Keratinocyte (primary cell): ENCODE data around the gene PACSIN2. TPM values are rescaled to one million over a fixed set of nuclear protein-coding genes. Genes with fewer than 3 reads are reported as not detected.

Source experiments
- DNase-seq: peaks from one replicate; pipeline ENCODE4 v3.0.0-alpha.2; 2011; ENCODE audit warnings: low read depth, missing footprints, low spot score
- FAIRE-seq: peaks from 2 replicates; lab custom pipeline; 2011; peaks lifted over from hg19 to GRCh38; lab: Jason Lieb, UNC
- H2AFZ ChIP-seq: 2 replicates; pipeline ENCODE4 v1.6.0; 2012; ENCODE audit warnings: low read length, control low read depth, inconsistent platforms; ENCODE audit not compliant: control insufficient read depth
- H3K27ac ChIP-seq: 2 replicates; pipeline ENCODE4 v1.5.1; 2011; ENCODE audit warnings: low read length; ENCODE audit not compliant: control insufficient read depth, insufficient read depth
- H3K27me3 ChIP-seq: 3 replicates; pipeline ENCODE4 v1.6.0; 2011; ENCODE audit warnings: low read length; ENCODE audit not compliant: control insufficient read depth, insufficient read depth; ENCODE audit errors: extremely low read depth
- H3K36me3 ChIP-seq, 2 experiments: 2 replicates in 1 of 2; 3 replicates in 1 of 2; pipeline ENCODE4 v1.5.1; 2011; ENCODE audit warnings: low read length in 2 of 2, mild to moderate bottlenecking in 1 of 2; ENCODE audit not compliant: control insufficient read depth in 2 of 2, insufficient read depth in 2 of 2; ENCODE audit errors: extremely low read depth in 1 of 2
- H3K4me1 ChIP-seq: 3 replicates; pipeline ENCODE4 v1.5.1; 2011; ENCODE audit warnings: low read length; ENCODE audit not compliant: control insufficient read depth, insufficient read depth; ENCODE audit errors: extremely low read depth
- H3K4me2 ChIP-seq: 3 replicates; pipeline ENCODE4 v1.6.0; 2011; ENCODE audit warnings: low read depth, low read length; ENCODE audit not compliant: control insufficient read depth, insufficient read depth; ENCODE audit errors: extremely low read depth
- H3K4me3 ChIP-seq, 3 experiments: fragments of 200-600 bp in 1 of 3; sonication (generic) in 1 of 3; 2 replicates in 2 of 3; 3 replicates in 1 of 3; pipeline ENCODE4 v1.5.1; 2011 to 2016; ENCODE audit warnings: low read length in 3 of 3, mild to moderate bottlenecking in 3 of 3, control low read depth in 2 of 3, inconsistent platforms in 1 of 3, low read depth in 1 of 3, mixed read lengths in 1 of 3, mixed run types in 1 of 3, moderate library complexity in 1 of 3; ENCODE audit not compliant: control insufficient read depth in 2 of 3, insufficient read depth in 2 of 3; ENCODE audit errors: extremely low read depth in 1 of 3
- H3K79me2 ChIP-seq: 2 replicates; pipeline ENCODE4 v1.6.0; 2012; ENCODE audit warnings: low read length; ENCODE audit not compliant: control insufficient read depth, insufficient read depth
- H3K9ac ChIP-seq: 3 replicates; pipeline ENCODE4 v1.6.0; 2011; ENCODE audit warnings: low read length; ENCODE audit not compliant: control insufficient read depth, insufficient read depth; ENCODE audit errors: extremely low read depth
- H3K9me1 ChIP-seq: 3 replicates; pipeline ENCODE4 v1.6.0; 2011; ENCODE audit warnings: low read length; ENCODE audit not compliant: control insufficient read depth, insufficient read depth; ENCODE audit errors: extremely low read depth
- H3K9me3 ChIP-seq: 2 replicates; pipeline ENCODE4 v1.5.1; 2012; ENCODE audit warnings: low read depth, low read length; ENCODE audit not compliant: control insufficient read depth
- H4K20me1 ChIP-seq: 3 replicates; pipeline ENCODE4 v1.6.0; 2011; ENCODE audit warnings: low read length; ENCODE audit not compliant: control insufficient read depth, insufficient read depth; ENCODE audit errors: extremely low read depth
- EZH2 ChIP-seq: IDR thresholded peaks from one replicate; pipeline ENCODE4 v1.6.1; 2012; ENCODE audit warnings: inconsistent platforms, mild to moderate bottlenecking, low read length, moderate library complexity
- dilution Hi-C: fragments of 300-500 bp; cut with MboI; formaldehyde crosslinking; loops from one replicate; pipeline ENCODE4 v1.7.0; 2020; ENCODE audit warnings: low sequenced_read_pairs; ENCODE audit not compliant: extremely low pct_ligation_motif_present
- polyA plus RNA-seq, 5 experiments: library from polyadenylated mRNA; depleted of rRNA in 3 of 5; stranded (reverse) in 3 of 5; stranded (forward) in 1 of 5; unstranded in 1 of 5; fragments of >200 nt; gene quantifications; 1 replicate in 1 of 5; 2 replicates in 3 of 5; 3 replicates in 1 of 5; pipeline versions ENCODE4 v1.2.1 to v1.2.3, GENCODE V29; 2011 to 2012; ENCODE audit warnings: missing spikeins in 2 of 5, low read depth in 1 of 5, low replicate concordance in 1 of 5
- TF ChIP-seq, protein P1 (sequence below), 3 experiments: IDR thresholded peaks in 1 of 3; conservative IDR thresholded peaks in 1 of 3; optimal IDR thresholded peaks in 1 of 3; 2 replicates in 2 of 3; 3 replicates in 1 of 3; pipeline versions ENCODE3 to v1.5.1; 2011; ENCODE audit warnings: low read length in 3 of 3, mild to moderate bottlenecking in 3 of 3, moderate library complexity in 2 of 3, control low read depth in 1 of 3, inconsistent platforms in 1 of 3; ENCODE audit not compliant: insufficient read depth in 2 of 3; ENCODE audit errors: extremely low read depth in 1 of 3

Gene PACSIN2
- polyA plus RNA-seq, 1 donor (not counting 4 experiments of a cell fraction or from before 2014, with no cell fraction given) = 55.5 TPM

DNA sequence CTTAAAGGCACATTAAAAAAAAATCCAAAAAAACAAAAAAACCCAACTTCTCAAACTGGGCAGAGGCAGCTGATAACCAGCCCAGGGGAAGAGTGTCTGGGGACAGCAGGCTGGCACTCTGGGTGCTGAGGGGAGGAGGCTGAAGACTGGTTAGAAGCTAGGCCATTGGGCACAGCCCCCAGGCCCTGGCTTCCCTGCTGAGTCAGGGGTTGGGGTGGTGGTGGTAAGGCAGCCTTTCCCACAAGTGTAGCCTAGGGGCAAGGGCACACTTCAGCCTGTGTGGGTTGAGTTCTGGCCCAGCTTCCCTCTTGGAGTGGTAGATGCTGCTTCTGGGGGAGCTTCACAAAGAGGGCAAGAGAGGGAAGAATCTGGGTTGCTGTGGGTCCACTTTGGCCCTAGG lies 141.6 kb downstream of the PACSIN2 start:
- Histone ChIP-seq H3K9me1 (no peaks in the 10 kb centered on the region), H2AFZ (no peak overlapping the region), H3K9me3 (no peaks in the 10 kb centered on the region), H3K27ac (no peak overlapping the region), H4K20me1 (no peaks in the 10 kb centered on the region), H3K79me2 (no peaks in the 10 kb centered on the region), H3K36me3 (peaks cover 35 to 38% of the 10 kb centered on the region in 2 experiments), H3K4me3 (no peak overlapping the region), H3K4me2 (no peak overlapping the region), H3K27me3 (no peaks in the 10 kb centered on the region), H3K4me1 (peaks cover 8% of the 10 kb centered on the region), H3K9ac (no peak overlapping the region)
- DNase-seq (no peak), FAIRE-seq (no peak)
- dilution Hi-C loops = no loop called here
- TF ChIP-seq, protein P1, sequence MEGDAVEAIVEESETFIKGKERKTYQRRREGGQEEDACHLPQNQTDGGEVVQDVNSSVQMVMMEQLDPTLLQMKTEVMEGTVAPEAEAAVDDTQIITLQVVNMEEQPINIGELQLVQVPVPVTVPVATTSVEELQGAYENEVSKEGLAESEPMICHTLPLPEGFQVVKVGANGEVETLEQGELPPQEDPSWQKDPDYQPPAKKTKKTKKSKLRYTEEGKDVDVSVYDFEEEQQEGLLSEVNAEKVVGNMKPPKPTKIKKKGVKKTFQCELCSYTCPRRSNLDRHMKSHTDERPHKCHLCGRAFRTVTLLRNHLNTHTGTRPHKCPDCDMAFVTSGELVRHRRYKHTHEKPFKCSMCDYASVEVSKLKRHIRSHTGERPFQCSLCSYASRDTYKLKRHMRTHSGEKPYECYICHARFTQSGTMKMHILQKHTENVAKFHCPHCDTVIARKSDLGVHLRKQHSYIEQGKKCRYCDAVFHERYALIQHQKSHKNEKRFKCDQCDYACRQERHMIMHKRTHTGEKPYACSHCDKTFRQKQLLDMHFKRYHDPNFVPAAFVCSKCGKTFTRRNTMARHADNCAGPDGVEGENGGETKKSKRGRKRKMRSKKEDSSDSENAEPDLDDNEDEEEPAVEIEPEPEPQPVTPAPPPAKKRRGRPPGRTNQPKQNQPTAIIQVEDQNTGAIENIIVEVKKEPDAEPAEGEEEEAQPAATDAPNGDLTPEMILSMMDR (optimal IDR thresholded peaks at IDR 0.05 in 1 of 3, IDR thresholded peaks at IDR 0.05 in 1 of 3, conservative IDR thresholded peaks at IDR 0.05 in 1 of 3; ENCODE audit: extremely low read depth in 1 of 3, insufficient read depth in 2 of 3, low read length in 3 of 3) = no peak
- no peak for TF ChIP-seq EZH2

DNA sequence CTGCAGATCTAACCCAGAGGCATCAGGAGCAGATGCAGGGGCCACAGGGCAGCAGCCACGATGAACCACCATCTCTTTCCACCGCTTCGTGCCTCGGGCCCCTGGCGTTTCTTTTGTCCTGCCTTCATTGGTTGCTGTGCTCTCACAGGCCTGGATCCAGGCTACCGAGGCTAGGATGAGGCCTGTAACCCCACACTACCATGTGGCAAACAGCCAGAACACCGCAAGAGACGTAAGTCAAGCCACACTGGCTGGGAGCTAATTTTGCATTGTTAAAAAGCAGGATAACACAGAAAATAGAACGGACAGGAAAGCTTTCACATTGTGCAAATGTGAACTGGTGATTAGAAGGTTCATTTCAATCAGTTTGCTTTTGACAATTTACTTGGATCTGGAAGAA lies 142.1 kb downstream of the PACSIN2 start:
- Histone ChIP-seq H3K79me2 (no peaks in the 10 kb centered on the region), H4K20me1 (no peaks in the 10 kb centered on the region), H3K9me1 (no peaks in the 10 kb centered on the region), H3K9ac (no peak overlapping the region), H3K36me3 (peaks cover 30 to 37% of the 10 kb centered on the region in 2 experiments), H3K4me3 (no peak overlapping the region), H3K27ac (no peak overlapping the region), H2AFZ (no peak overlapping the region), H3K4me1 (peaks cover 12% of the 10 kb centered on the region), H3K27me3 (no peaks in the 10 kb centered on the region), H3K4me2 (no peak overlapping the region), H3K9me3 (no peaks in the 10 kb centered on the region)
- dilution Hi-C loops = no loop called here
- DNase-seq (no peak), FAIRE-seq (no peak)
- TF ChIP-seq EZH2 = no peak
